ENCODE data around the gene DPY19L3.

DPY19L3 gene

DNA sequence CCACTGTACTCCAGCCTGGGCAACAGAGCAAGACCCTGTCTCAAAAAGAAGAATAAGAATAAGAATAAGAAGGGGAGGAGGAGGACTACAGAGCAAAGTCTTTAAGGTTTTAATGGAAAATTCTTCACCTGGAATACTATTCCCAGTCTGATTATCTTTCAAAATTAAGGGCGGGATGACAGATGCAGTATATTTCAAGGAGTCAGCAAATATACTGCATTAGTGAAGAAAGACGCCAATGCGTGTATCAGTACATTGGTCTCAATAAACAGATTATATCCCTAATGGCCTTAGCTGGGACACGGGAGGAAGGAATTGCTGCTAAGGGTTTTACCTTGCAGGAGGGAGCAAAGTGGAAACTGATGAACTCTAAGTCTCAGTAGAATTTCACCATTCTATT is 121.3 kb downstream of the DPY19L3 start:
- DNase-seq = no peak

DNA sequence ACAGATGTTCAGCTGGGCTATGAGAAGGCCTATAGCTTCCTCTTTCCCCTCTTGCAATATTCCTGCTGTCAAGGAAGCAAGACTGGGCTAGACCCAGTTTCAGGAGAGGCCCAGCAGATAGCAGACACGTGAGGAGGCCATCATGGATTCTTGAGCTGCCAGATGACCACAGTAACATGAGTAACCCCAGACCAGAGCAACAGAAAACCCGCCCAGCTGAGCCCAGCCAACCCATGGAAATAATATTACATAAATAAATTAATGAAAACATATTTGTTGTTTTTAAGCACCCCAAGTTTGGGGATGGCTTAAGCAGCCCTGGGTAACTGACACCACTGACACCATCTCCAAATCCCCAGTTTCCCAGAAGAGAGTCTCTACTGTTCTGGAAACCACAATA is 125.2 kb downstream of the DPY19L3 start:
- DNase-seq = no peak

DNA sequence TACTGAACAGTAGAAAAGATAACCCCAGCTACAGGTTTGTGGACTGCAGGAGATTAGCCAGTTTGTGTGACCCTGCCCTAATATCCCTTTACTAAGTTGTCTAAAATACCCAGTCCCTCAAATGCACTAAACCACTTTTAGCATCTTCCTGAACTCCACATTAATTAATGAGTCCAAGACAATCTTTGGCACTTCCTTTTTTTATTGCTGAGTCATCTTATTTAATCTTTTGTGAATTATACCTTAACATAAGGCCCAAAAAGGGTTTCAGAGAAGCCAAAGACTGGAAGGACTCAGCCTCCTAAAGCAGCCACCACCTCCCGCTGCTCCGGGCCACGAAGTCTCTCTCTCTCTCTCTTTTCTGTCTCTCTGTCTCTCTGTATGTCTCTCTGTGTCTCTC is 126.7 kb downstream of the DPY19L3 start:
- no peak for DNase-seq

Data from SIG-M5 (cell line).